ENCODE measurements around the gene FOXP2.

The FOXP2 gene

DNA sequence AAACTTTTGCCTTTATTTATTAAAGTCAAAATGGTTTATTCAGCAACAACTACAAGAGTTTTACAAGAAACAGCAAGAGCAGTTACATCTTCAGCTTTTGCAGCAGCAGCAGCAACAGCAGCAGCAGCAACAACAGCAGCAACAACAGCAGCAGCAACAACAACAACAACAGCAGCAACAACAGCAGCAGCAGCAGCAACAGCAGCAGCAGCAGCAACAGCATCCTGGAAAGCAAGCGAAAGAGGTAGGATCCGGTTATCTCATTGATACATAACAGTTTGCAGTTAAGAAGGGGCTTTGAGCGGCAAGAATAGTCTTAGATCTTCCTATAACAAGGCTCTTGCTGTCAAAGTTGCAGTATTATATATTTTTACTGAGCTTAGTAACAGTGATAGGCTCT is 215.1 kb downstream of the FOXP2 start:
- no peak for DNase-seq (ENCODE audit: low spot score)
- TF ChIP-seq, protein P1, sequence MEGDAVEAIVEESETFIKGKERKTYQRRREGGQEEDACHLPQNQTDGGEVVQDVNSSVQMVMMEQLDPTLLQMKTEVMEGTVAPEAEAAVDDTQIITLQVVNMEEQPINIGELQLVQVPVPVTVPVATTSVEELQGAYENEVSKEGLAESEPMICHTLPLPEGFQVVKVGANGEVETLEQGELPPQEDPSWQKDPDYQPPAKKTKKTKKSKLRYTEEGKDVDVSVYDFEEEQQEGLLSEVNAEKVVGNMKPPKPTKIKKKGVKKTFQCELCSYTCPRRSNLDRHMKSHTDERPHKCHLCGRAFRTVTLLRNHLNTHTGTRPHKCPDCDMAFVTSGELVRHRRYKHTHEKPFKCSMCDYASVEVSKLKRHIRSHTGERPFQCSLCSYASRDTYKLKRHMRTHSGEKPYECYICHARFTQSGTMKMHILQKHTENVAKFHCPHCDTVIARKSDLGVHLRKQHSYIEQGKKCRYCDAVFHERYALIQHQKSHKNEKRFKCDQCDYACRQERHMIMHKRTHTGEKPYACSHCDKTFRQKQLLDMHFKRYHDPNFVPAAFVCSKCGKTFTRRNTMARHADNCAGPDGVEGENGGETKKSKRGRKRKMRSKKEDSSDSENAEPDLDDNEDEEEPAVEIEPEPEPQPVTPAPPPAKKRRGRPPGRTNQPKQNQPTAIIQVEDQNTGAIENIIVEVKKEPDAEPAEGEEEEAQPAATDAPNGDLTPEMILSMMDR (IDR thresholded peaks at IDR 0.05; ENCODE audit: extremely low read depth, insufficient read depth, missing control alignments): no peak
- in situ Hi-C loops (cut with MboI; ENCODE audit: low pct_unique_long_range_greater_than_20kb, low sequenced_read_pairs, unreplicated experiment): no loop called here

- TF ChIP-seq, protein P1 (IDR thresholded peaks at IDR 0.05; ENCODE audit: extremely low read depth, insufficient read depth, missing control alignments): no peak
- in situ Hi-C loops (cut with MboI; ENCODE audit: low pct_unique_long_range_greater_than_20kb, low sequenced_read_pairs, unreplicated experiment): no loop called here
- no peak for DNase-seq (ENCODE audit: low spot score)
Observed at GRCh38 chr7:114630201-114630990, 215.8 kb downstream of the FOXP2 start.

- DNase-seq (ENCODE audit: low spot score): no peak
- in situ Hi-C loops (cut with MboI; ENCODE audit: low pct_unique_long_range_greater_than_20kb, low sequenced_read_pairs, unreplicated experiment): no loop called here
- TF ChIP-seq, protein P1 (IDR thresholded peaks at IDR 0.05; ENCODE audit: extremely low read depth, insufficient read depth, missing control alignments): no peak
Observed at GRCh38 chr7:114631249-114631822, 216.7 kb downstream of the FOXP2 start.

GRCh38 chr7:114639451-114639850 is 224.8 kb downstream of the FOXP2 start:
- no peak for DNase-seq (ENCODE audit: low spot score)
- in situ Hi-C loops (cut with MboI; ENCODE audit: low pct_unique_long_range_greater_than_20kb, low sequenced_read_pairs, unreplicated experiment): no loop called here
- TF ChIP-seq, protein P1 (IDR thresholded peaks at IDR 0.05; ENCODE audit: extremely low read depth, insufficient read depth, missing control alignments): no peak

GRCh38 chr7:114644455-114644854 is 229.8 kb downstream of the FOXP2 start:
- in situ Hi-C loops (cut with MboI; ENCODE audit: low pct_unique_long_range_greater_than_20kb, low sequenced_read_pairs, unreplicated experiment): no loop called here
- no peak for DNase-seq (ENCODE audit: low spot score)
- TF ChIP-seq, protein P1 (IDR thresholded peaks at IDR 0.05; ENCODE audit: extremely low read depth, insufficient read depth, missing control alignments): no peak

DNA sequence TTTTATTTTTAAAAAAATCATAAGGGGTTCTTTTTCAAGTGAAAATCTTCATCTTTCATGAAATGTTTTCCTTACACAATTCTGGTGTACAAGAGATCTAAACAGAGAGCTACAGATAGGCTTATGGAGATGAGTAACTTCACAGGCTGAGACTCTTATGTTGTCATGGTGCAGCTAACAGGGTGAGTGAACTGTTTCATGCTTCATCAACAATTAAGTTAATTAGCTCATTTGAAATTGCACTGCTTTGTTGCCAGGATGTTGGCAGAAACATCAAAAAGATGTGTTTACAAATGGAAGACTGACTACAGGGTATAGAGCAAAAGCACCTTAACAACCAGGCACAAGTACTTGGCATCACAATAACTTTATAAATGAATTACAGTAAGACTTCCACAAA is 230.8 kb downstream of the FOXP2 start:
- in situ Hi-C loops (cut with MboI; ENCODE audit: low pct_unique_long_range_greater_than_20kb, low sequenced_read_pairs, unreplicated experiment): no loop called here
- TF ChIP-seq, protein P1 (IDR thresholded peaks at IDR 0.05; ENCODE audit: extremely low read depth, insufficient read depth, missing control alignments): no peak
- no peak for DNase-seq (ENCODE audit: low spot score)

Measured in GM13977 (cell line).